ENCODE data around the gene RAD51D. TPM values are rescaled to one million over a fixed set of nuclear protein-coding genes. Genes with fewer than 3 reads are reported as not detected.

RAD51D gene
- total RNA-seq, 1 experiment from 2014 or later: 12.1 TPM

GRCh38 chr17:35127751-35128514 is 8.3 kb upstream of the RAD51D start:
- POLR2A ChIA-PET (ENCODE audit: low non-redundant PET): no interaction called here
- intact Hi-C loops (cut with micrococcal nuclease; ENCODE audit: unreplicated experiment): no loop called here
- no peak for DNase-seq (ENCODE audit: low spot score)
- BruUV-seq (replicated peaks): no TSS peak
- TF ChIP-seq, protein P1, sequence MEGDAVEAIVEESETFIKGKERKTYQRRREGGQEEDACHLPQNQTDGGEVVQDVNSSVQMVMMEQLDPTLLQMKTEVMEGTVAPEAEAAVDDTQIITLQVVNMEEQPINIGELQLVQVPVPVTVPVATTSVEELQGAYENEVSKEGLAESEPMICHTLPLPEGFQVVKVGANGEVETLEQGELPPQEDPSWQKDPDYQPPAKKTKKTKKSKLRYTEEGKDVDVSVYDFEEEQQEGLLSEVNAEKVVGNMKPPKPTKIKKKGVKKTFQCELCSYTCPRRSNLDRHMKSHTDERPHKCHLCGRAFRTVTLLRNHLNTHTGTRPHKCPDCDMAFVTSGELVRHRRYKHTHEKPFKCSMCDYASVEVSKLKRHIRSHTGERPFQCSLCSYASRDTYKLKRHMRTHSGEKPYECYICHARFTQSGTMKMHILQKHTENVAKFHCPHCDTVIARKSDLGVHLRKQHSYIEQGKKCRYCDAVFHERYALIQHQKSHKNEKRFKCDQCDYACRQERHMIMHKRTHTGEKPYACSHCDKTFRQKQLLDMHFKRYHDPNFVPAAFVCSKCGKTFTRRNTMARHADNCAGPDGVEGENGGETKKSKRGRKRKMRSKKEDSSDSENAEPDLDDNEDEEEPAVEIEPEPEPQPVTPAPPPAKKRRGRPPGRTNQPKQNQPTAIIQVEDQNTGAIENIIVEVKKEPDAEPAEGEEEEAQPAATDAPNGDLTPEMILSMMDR (conservative IDR thresholded peaks at IDR 0.05; ENCODE audit: low read depth, low read length): no peak
- TF ChIP-seq EZH2 (IDR thresholded peaks at IDR 0.05; ENCODE audit: borderline replicate concordance, low read depth, low read length, poor library complexity, severe bottlenecking): no peak
- Histone ChIP-seq H3K4me3 (ENCODE audit: low read depth, low read length, poor library complexity, severe bottlenecking) (no peak overlapping the region), H3K9me3 (ENCODE audit: low read depth, low read length, poor library complexity, severe bottlenecking) (no peaks in the 10 kb centered on the region), H3K4me1 (ENCODE audit: insufficient read depth, low read length, poor library complexity, severe bottlenecking) (no peaks in the 10 kb centered on the region), H3K27me3 (replicated peaks; ENCODE audit: insufficient read depth, low read depth, low read length, poor library complexity) (no peaks in the 10 kb centered on the region), H3K36me3 (ENCODE audit: insufficient read depth, low read length, poor library complexity, severe bottlenecking) (no peaks in the 10 kb centered on the region), H3K27ac (ENCODE audit: low read depth, low read length, poor library complexity, severe bottlenecking) (no peak overlapping the region)
- CTCF ChIA-PET: no interaction called here

DNA sequence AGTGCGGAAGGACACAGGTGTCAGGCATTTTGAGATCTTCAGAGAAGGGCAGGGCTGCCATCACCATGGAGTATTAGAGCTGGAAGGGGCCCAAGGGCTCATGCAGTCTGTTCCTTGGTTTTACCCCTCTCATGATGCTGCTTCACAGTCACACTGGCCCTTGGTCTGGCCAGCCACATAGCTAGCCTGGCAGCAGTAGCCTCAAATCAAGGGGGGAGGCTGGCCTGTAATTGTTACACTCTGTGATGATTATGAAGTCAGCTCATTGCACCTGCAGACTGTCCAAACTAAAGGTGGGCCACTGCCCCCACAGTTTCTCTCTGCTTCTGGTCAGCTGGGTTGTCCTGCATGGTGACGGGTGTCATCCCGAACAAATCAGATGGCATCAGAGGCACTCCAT is 1.7 kb upstream of the RAD51D start, which contains the start of gene FNDC8:
TSS of gene FNDC8 (plus strand) at position 301 of the 400 bp plus-strand sequence. CDS start at position 380, 79 bp downstream.
- intact Hi-C loops (cut with micrococcal nuclease; ENCODE audit: unreplicated experiment): no loop called here
- Histone ChIP-seq H3K27ac (ENCODE audit: low read depth, low read length, poor library complexity, severe bottlenecking) (no peak within 1 kb of the TSS), H3K9me3 (ENCODE audit: low read depth, low read length, poor library complexity, severe bottlenecking) (no peaks in the 10 kb centered on the region), H3K27me3 (replicated peaks; ENCODE audit: insufficient read depth, low read depth, low read length, poor library complexity) (no peaks in the 10 kb centered on the region), H3K4me1 (ENCODE audit: insufficient read depth, low read length, poor library complexity, severe bottlenecking) (no peaks in the 10 kb centered on the region), H3K36me3 (ENCODE audit: insufficient read depth, low read length, poor library complexity, severe bottlenecking) (no peaks in the 10 kb centered on the region), H3K4me3 (ENCODE audit: low read depth, low read length, poor library complexity, severe bottlenecking) (no peak within 1 kb of the TSS)
- BruUV-seq (replicated peaks): no TSS peak
- CTCF ChIA-PET: no interaction called here
- TF ChIP-seq, protein P1 (conservative IDR thresholded peaks at IDR 0.05; ENCODE audit: low read depth, low read length): no peak
- no peak for TF ChIP-seq EZH2 (IDR thresholded peaks at IDR 0.05; ENCODE audit: borderline replicate concordance, low read depth, low read length, poor library complexity, severe bottlenecking)
- POLR2A ChIA-PET (ENCODE audit: low non-redundant PET): no interaction called here
- no peak for DNase-seq (ENCODE audit: low spot score)

- ChIA-PET POLR2A (ENCODE audit: low non-redundant PET) (no interaction called here), CTCF (no interaction called here)
- Histone ChIP-seq H3K27me3 (replicated peaks; ENCODE audit: insufficient read depth, low read depth, low read length, poor library complexity) (no peaks in the 10 kb centered on the region), H3K4me1 (ENCODE audit: insufficient read depth, low read length, poor library complexity, severe bottlenecking) (no peaks in the 10 kb centered on the region), H3K9me3 (ENCODE audit: low read depth, low read length, poor library complexity, severe bottlenecking) (no peaks in the 10 kb centered on the region), H3K4me3 (ENCODE audit: low read depth, low read length, poor library complexity, severe bottlenecking) (no peak overlapping the region), H3K27ac (ENCODE audit: low read depth, low read length, poor library complexity, severe bottlenecking) (no peak overlapping the region), H3K36me3 (ENCODE audit: insufficient read depth, low read length, poor library complexity, severe bottlenecking) (no peaks in the 10 kb centered on the region)
- no peak for TF ChIP-seq EZH2 (IDR thresholded peaks at IDR 0.05; ENCODE audit: borderline replicate concordance, low read depth, low read length, poor library complexity, severe bottlenecking)
- TF ChIP-seq, protein P1 (conservative IDR thresholded peaks at IDR 0.05; ENCODE audit: low read depth, low read length): peak; percentile 24; the same call in 1 of the 2 replicates
- BruUV-seq (replicated peaks): TSS peak; percentile 30
- peak; percentile 54 for DNase-seq (ENCODE audit: low spot score)
- intact Hi-C loops (cut with micrococcal nuclease; ENCODE audit: unreplicated experiment): no loop called here
Observed at GRCh38 chr17:35117984-35118383, 1.7 kb downstream of the RAD51D start.

Data from A673 (cell line).